ENCODE data around the gene KRT24. TPM values are rescaled to one million over a fixed set of nuclear protein-coding genes. Genes with fewer than 3 reads are reported as not detected.

KRT24 gene
- total RNA-seq, 2 donors from 2014 or later: 0.57 to 1.1 TPM

- Histone ChIP-seq H3K9ac (ENCODE audit: low read depth in 2 of 2, low read length in 2 of 2) (no peak overlapping the region), H3K4me3 (no peak overlapping the region)
- intact Hi-C loops (cut with DNase I): loop anchor here (10.0 kb wide), 1 partner anchor 97 kb away; no protein-coding TSS in a partner anchor
Observed at GRCh38 chr17:40722241-40722640, 18.7 kb upstream of the KRT24 start.

GRCh38 chr17:40720899-40721298, 17.3 kb upstream of the KRT24 start:
- H3K36me3 ChIP-seq: no peaks in the 10 kb centered on the region
- H3K27me3 ChIP-seq: no peaks in the 10 kb centered on the region
- DNase-seq: no peak
- H3K9me3 ChIP-seq: no peaks in the 10 kb centered on the region
- H3K4me1 ChIP-seq: no peaks in the 10 kb centered on the region
- intact Hi-C loops (cut with DNase I): loop anchor here (10.0 kb wide), 1 partner anchor 96 kb away; no protein-coding TSS in a partner anchor
- TF ChIP-seq CTCF (IDR thresholded peaks at IDR 0.05): no peak
- H3K4me3 ChIP-seq: no peak overlapping the region
- H3K27ac ChIP-seq: no peak overlapping the region
- H3K9ac ChIP-seq (ENCODE audit: low read depth in 2 of 2, low read length in 2 of 2): no peak overlapping the region

More at GRCh38 chr17:40722241-40722640, 18.7 kb upstream of the KRT24 start:
- no peaks in the 10 kb centered on the region for H3K27me3 ChIP-seq
- no peaks in the 10 kb centered on the region for H3K36me3 ChIP-seq
- TF ChIP-seq CTCF (IDR thresholded peaks at IDR 0.05): no peak
- H3K27ac ChIP-seq: no peak overlapping the region
- H3K9me3 ChIP-seq: no peaks in the 10 kb centered on the region
- H3K4me1 ChIP-seq: no peaks in the 10 kb centered on the region
- DNase-seq: no peak

GRCh38 chr17:40718930-40719329, 15.4 kb upstream of the KRT24 start:
- TF ChIP-seq CTCF (IDR thresholded peaks at IDR 0.05): no peak
- no peak for DNase-seq
- H3K9ac ChIP-seq (ENCODE audit: low read depth in 2 of 2, low read length in 2 of 2): no peak overlapping the region

GRCh38 chr17:40717776-40718175, 14.2 kb upstream of the KRT24 start:
- H3K4me3 ChIP-seq: no peak overlapping the region
- H3K27me3 ChIP-seq: no peaks in the 10 kb centered on the region
- no peaks in the 10 kb centered on the region for H3K9me3 ChIP-seq
- no peak for TF ChIP-seq CTCF (IDR thresholded peaks at IDR 0.05)
- H3K27ac ChIP-seq: no peak overlapping the region
- DNase-seq: no peak
- H3K36me3 ChIP-seq: no peaks in the 10 kb centered on the region
- H3K9ac ChIP-seq (ENCODE audit: low read depth in 2 of 2, low read length in 2 of 2): no peak overlapping the region
- intact Hi-C loops (cut with DNase I): no loop called here
- no peaks in the 10 kb centered on the region for H3K4me1 ChIP-seq

More at GRCh38 chr17:40718930-40719329, 15.4 kb upstream of the KRT24 start:
- H3K27me3 ChIP-seq: no peaks in the 10 kb centered on the region
- H3K4me3 ChIP-seq: no peak overlapping the region
- no peaks in the 10 kb centered on the region for H3K36me3 ChIP-seq
- H3K9me3 ChIP-seq: no peaks in the 10 kb centered on the region
- intact Hi-C loops (cut with DNase I): no loop called here
- no peaks in the 10 kb centered on the region for H3K4me1 ChIP-seq
- H3K27ac ChIP-seq: no peak overlapping the region

- no peak for TF ChIP-seq CTCF (IDR thresholded peaks at IDR 0.05)
- DNase-seq: no peak
- Histone ChIP-seq H3K9ac (ENCODE audit: low read depth in 2 of 2, low read length in 2 of 2) (no peak overlapping the region), H3K4me3 (no peak overlapping the region), H3K36me3 (no peaks in the 10 kb centered on the region), H3K27me3 (no peaks in the 10 kb centered on the region), H3K4me1 (no peaks in the 10 kb centered on the region), H3K27ac (no peak overlapping the region), H3K9me3 (no peaks in the 10 kb centered on the region)
- intact Hi-C loops (cut with DNase I): no loop called here
Observed at GRCh38 chr17:40714473-40714872, 10.9 kb upstream of the KRT24 start.
